Eye (tissue), 1 donor: ENCODE measurements around the gene VEGFA.

ENCODE experiments used
- DNase-seq: peaks from one replicate; pipeline ENCODE4 v3.0.0-alpha.2; 2015

The VEGFA gene

GRCh38 chr6:43760210-43761168 is 9.5 kb upstream of the VEGFA start:
- DNase-seq, result no peak

GRCh38 chr6:43761666-43762409 is 8.2 kb upstream of the VEGFA start:
- no peak for DNase-seq

- DNase-seq, result no peak
Measured at GRCh38 chr6:43762410-43762768, 7.6 kb upstream of the VEGFA start.

GRCh38 chr6:43762966-43763695 is 6.9 kb upstream of the VEGFA start:
- no peak for DNase-seq

GRCh38 chr6:43763812-43764522 is 6.0 kb upstream of the VEGFA start:
- DNase-seq, result no peak

- DNase-seq, result no peak
Measured at GRCh38 chr6:43764772-43765171, 5.2 kb upstream of the VEGFA start.

GRCh38 chr6:43765776-43766499 is 4.1 kb upstream of the VEGFA start:
- DNase-seq, result no peak

GRCh38 chr6:43766500-43766853 is 3.5 kb upstream of the VEGFA start:
- no peak for DNase-seq

- no peak for DNase-seq
Measured at GRCh38 chr6:43766964-43767461, 3.0 kb upstream of the VEGFA start.

GRCh38 chr6:43767553-43768505 is 2.2 kb upstream of the VEGFA start:
- DNase-seq, result no peak

- DNase-seq, result no peak
Measured at GRCh38 chr6:43768506-43768860, 1.5 kb upstream of the VEGFA start.

GRCh38 chr6:43768983-43769525 is 957 bp upstream of the VEGFA start:
- DNase-seq, result no peak

- DNase-seq, result peak; percentile 87
Measured at GRCh38 chr6:43770372-43771209, 580 bp downstream of the VEGFA start.

GRCh38 chr6:43771210-43771857 is 1.3 kb downstream of the VEGFA start:
- DNase-seq, result peak; percentile 84

- peak; percentile 82 for DNase-seq
Measured at GRCh38 chr6:43771858-43772680, 2.1 kb downstream of the VEGFA start.

- no peak for DNase-seq
Measured at GRCh38 chr6:43772681-43773049, 2.7 kb downstream of the VEGFA start.

- DNase-seq, result no peak
Measured at GRCh38 chr6:43773050-43773979, 3.3 kb downstream of the VEGFA start.
